AG10803 (cell line): Measurements from ENCODE around the gene INKA2.

Source experiments
- DNase-seq: peaks from one replicate; pipeline ENCODE4 v3.0.0; 2010; ENCODE audit warnings: low read depth
- H3K4me3 ChIP-seq: 2 replicates; pipeline ENCODE4 v1.5.1; 2011; ENCODE audit warnings: mild to moderate bottlenecking, low read length, control low read depth
- CTCF ChIP-seq: conservative IDR thresholded peaks from 2 replicates; pipeline ENCODE4 v1.5.1; 2011; ENCODE audit warnings: mild to moderate bottlenecking, low read length, control low read depth, inconsistent platforms

INKA2 gene

DNA sequence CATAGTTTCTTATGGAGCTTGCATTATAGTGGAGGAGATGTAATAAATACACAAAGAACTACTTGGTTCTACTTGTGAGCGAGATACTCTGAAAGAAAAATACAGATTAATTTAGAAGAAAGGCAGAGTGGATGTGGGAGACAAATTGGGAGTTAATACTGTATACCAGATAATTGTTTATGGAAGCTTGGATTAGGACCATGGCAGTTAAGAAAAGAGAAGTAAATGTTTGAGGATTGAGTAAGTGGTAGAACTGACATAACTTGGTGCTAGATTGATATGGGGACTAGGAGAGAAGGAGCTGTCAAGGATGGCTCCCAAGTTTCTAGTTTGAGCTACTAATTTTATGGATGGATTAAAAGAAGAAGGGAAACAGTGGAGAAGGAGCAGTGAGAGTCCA lies 47.3 kb downstream of the INKA2 start:
- no peak for TF ChIP-seq CTCF
- no peak for DNase-seq
- no peak overlapping the region for H3K4me3 ChIP-seq

DNA sequence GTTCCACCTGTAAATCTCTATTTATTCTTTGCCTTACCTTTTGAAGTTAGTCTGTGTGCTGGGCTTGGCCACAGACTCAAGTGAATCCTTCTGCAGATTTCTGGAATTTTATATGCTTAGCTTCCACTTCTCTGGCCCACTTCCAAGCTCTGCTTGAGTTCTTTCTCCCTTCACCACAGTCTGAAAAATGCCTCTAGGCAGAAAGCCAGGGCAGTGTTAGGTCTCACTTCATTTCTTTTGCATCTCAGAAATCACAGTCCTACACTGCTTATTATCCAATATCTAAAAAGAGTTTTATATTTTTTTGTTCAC lies 48.9 kb downstream of the INKA2 start:
- DNase-seq: peak; percentile 96
- no peak overlapping the region for H3K4me3 ChIP-seq
- TF ChIP-seq CTCF: no peak
